ENCODE results near the gene EXD2.

GRCh38 chr14:69270097-69270496, 78.8 kb downstream of the EXD2 start:
- TF ChIP-seq REST (IDR thresholded peaks at IDR 0.05; ENCODE audit: unreplicated experiment) (no peak), EZH2 (IDR thresholded peaks at IDR 0.05; ENCODE audit: low read depth, unreplicated experiment) (no peak), CTCF (conservative IDR thresholded peaks at IDR 0.05; ENCODE audit: low read depth in 2 of 2) (no peak), POLR2AphosphoS5 (IDR thresholded peaks at IDR 0.05; ENCODE audit: low read depth) (no peak), STAT1 (IDR thresholded peaks at IDR 0.05; ENCODE audit: unreplicated experiment) (no peak), EZH2phosphoT487 (IDR thresholded peaks at IDR 0.05; ENCODE audit: unreplicated experiment) (no peak), ZNF331 (CRISPR knock-in tag; IDR thresholded peaks at IDR 0.05; ENCODE audit: low read depth) (no peak), JUNB (IDR thresholded peaks at IDR 0.05; ENCODE audit: unreplicated experiment) (no peak), CREB1 (CRISPR knock-in tag; IDR thresholded peaks at IDR 0.05; ENCODE audit: low read depth) (no peak), ZNF462 (CRISPR knock-in tag; IDR thresholded peaks at IDR 0.05) (no peak), NANOG (IDR thresholded peaks at IDR 0.05; ENCODE audit: borderline replicate concordance) (no peak), ETS1 (IDR thresholded peaks at IDR 0.05) (no peak)

All from GM23338 (cell line).